ENCODE results near the gene DTX4. TPM values are rescaled to one million over a fixed set of nuclear protein-coding genes. Genes with fewer than 3 reads are reported as not detected.

Gene DTX4
- total RNA-seq, 4 donors from 2014 or later = 9.6 to 29.3 (median 17.5) TPM

DNA sequence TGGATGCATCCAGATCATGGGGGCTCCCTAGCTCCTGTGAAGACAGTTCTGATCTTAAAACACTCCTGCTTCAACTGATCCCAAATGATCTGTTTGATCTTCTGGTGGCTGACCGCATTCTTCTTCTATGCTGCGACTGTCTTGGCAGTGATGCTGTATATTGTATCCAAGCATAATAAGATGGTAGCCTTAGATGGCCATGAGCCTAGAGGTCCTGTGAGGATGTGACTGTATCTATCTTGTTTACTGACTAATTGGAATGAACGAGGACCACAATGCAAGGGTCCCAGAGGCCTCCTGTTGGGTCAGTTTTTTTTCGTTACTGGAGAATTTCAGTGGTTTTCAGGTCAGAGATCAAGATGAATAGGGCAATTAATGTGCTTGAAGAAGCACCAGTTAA is 47.9 kb downstream of the DTX4 start:
- WGBS, 2 donors = 73 to 84% methylated on average over 4 of the region's 4 CpGs

DNA sequence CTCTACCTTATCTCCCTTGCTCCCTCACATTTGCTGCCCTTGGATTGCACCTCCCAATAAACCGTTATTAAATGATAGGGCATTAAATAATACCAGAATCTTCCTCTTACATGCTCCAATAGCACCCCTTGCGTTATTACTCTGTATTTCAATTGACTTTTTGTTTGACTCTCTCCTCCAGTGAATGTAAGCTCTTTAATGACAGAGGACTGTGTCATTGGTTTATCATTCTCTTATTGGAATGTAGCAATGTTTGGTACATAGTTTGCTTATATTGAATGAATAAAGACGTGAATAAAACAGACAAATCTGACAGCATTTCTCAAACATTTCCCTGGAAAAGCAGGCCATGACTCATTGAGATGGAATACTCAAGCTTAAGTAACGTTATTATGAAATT is 49.5 kb downstream of the DTX4 start:
- no peaks in the 10 kb centered on the region for H3K27me3 ChIP-seq
- no peaks in the 10 kb centered on the region for H3K36me3 ChIP-seq
- H3K27ac ChIP-seq = no peak overlapping the region
- H3K4me1 ChIP-seq = peaks cover 6 to 9% of the 10 kb centered on the region in 2 donors
- TF ChIP-seq, protein P1, sequence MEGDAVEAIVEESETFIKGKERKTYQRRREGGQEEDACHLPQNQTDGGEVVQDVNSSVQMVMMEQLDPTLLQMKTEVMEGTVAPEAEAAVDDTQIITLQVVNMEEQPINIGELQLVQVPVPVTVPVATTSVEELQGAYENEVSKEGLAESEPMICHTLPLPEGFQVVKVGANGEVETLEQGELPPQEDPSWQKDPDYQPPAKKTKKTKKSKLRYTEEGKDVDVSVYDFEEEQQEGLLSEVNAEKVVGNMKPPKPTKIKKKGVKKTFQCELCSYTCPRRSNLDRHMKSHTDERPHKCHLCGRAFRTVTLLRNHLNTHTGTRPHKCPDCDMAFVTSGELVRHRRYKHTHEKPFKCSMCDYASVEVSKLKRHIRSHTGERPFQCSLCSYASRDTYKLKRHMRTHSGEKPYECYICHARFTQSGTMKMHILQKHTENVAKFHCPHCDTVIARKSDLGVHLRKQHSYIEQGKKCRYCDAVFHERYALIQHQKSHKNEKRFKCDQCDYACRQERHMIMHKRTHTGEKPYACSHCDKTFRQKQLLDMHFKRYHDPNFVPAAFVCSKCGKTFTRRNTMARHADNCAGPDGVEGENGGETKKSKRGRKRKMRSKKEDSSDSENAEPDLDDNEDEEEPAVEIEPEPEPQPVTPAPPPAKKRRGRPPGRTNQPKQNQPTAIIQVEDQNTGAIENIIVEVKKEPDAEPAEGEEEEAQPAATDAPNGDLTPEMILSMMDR (IDR thresholded peaks at IDR 0.05) = no peak
- TF ChIP-seq POLR2A (IDR thresholded peaks at IDR 0.05) = no peak
- no peak for DNase-seq
- intact Hi-C loops (cut with DNase I) = no loop called here
- H3K9me3 ChIP-seq = no peaks in the 10 kb centered on the region
- H3K4me3 ChIP-seq (replicated peaks in 1 of 3) = no peak overlapping the region
- 65 to 73% methylated on average over 4 of the region's 4 CpGs for WGBS, 2 donors

More for the DNA sequence above, 47.9 kb downstream of the DTX4 start:
- intact Hi-C loops (cut with DNase I) = no loop called here
- Histone ChIP-seq H3K4me1 (peaks cover 6% of the 10 kb centered on the region in 2 donors), H3K27ac (no peak overlapping the region), H3K9me3 (no peaks in the 10 kb centered on the region), H3K27me3 (no peaks in the 10 kb centered on the region), H3K4me3 (replicated peaks in 1 of 3) (no peak overlapping the region), H3K36me3 (no peaks in the 10 kb centered on the region)
- no peak for TF ChIP-seq POLR2A (IDR thresholded peaks at IDR 0.05)
- TF ChIP-seq, protein P1 (IDR thresholded peaks at IDR 0.05) = no peak
- no peak for DNase-seq

DNA sequence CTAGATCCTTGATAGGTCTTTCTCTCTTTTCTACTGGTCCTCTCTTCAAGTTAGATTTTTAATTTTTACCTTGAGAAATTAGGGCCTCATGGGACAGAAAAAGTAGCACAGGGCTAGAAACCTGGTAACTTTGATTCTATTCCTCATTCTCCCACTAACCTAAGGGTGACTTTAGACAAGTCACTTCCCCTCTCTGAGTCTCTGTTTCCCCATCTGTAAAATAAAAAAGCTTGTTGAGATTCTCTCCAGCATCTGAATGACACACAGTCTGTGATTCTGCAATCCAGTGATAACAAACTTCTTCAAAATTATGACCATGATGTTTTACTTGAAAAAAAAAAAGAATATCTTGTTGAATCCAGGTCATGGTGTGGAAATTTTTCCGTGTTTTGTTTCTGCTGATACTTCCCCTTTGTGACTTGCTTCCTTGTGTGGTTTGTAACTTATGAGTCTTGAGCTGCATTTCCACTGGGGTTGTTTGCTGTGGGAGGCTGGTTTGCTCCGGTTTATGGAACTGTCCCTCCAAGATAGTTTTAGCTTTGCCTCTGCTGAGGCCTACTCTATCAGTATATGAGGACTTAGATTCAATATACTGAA is 50.6 kb downstream of the DTX4 start:
- H3K9me3 ChIP-seq = no peaks in the 10 kb centered on the region
- H3K36me3 ChIP-seq = no peaks in the 10 kb centered on the region
- TF ChIP-seq POLR2A (IDR thresholded peaks at IDR 0.05) = no peak
- TF ChIP-seq, protein P1 (IDR thresholded peaks at IDR 0.05) = no peak
- no peak overlapping the region for H3K27ac ChIP-seq
- peaks cover 6% of the 10 kb centered on the region in 2 donors for H3K4me1 ChIP-seq
- intact Hi-C loops (cut with DNase I) = no loop called here
- 82 to 86% methylated on average over 2 of the region's 2 CpGs for WGBS, 2 donors
- no peak overlapping the region for H3K4me3 ChIP-seq (replicated peaks in 1 of 3)
- H3K27me3 ChIP-seq = no peaks in the 10 kb centered on the region
- no peak for DNase-seq

GRCh38 chr11:59223177-59223576 is 51.2 kb downstream of the DTX4 start:
- intact Hi-C loops (cut with DNase I) = no loop called here
- H3K36me3 ChIP-seq = no peaks in the 10 kb centered on the region
- WGBS, 2 donors = 95 to 100% methylated on average over 1 of the region's 1 CpG
- H3K9me3 ChIP-seq = no peaks in the 10 kb centered on the region
- no peaks in the 10 kb centered on the region for H3K27me3 ChIP-seq
- no peak overlapping the region for H3K27ac ChIP-seq
- peaks cover 6% of the 10 kb centered on the region in 2 donors for H3K4me1 ChIP-seq
- no peak overlapping the region for H3K4me3 ChIP-seq (replicated peaks in 1 of 3)
- no peak for DNase-seq
- TF ChIP-seq, protein P1 (IDR thresholded peaks at IDR 0.05) = no peak
- TF ChIP-seq POLR2A (IDR thresholded peaks at IDR 0.05) = no peak

GRCh38 chr11:59223611-59224010 is 51.7 kb downstream of the DTX4 start:
- TF ChIP-seq, protein P1 (IDR thresholded peaks at IDR 0.05) = no peak
- TF ChIP-seq POLR2A (IDR thresholded peaks at IDR 0.05) = no peak
- 55 to 60% methylated on average over 2 of the region's 2 CpGs for WGBS, 2 donors
- H3K27ac ChIP-seq = peak overlapping the region in 1 of 3 donors; percentile 34
- no peak for DNase-seq
- H3K9me3 ChIP-seq = no peaks in the 10 kb centered on the region
- H3K4me1 ChIP-seq = peaks cover 6% of the 10 kb centered on the region in 2 donors
- H3K27me3 ChIP-seq = no peaks in the 10 kb centered on the region
- intact Hi-C loops (cut with DNase I) = no loop called here
- no peaks in the 10 kb centered on the region for H3K36me3 ChIP-seq
- no peak overlapping the region for H3K4me3 ChIP-seq (replicated peaks in 1 of 3)

Measured in thyroid gland (tissue), 4 donors.